Keratinocyte (primary cell): ENCODE data around the gene APEH. TPM values are rescaled to one million over a fixed set of nuclear protein-coding genes. Genes with fewer than 3 reads are reported as not detected.

Experiments used
- DNase-seq: peaks from one replicate; pipeline ENCODE4 v3.0.0-alpha.2; 2011; ENCODE audit warnings: low read depth, missing footprints, low spot score
- FAIRE-seq: peaks from 2 replicates; lab custom pipeline; 2011; peaks lifted over from hg19 to GRCh38; lab: Jason Lieb, UNC
- H2AFZ ChIP-seq: 2 replicates; pipeline ENCODE4 v1.6.0; 2012; ENCODE audit warnings: low read length, control low read depth, inconsistent platforms; ENCODE audit not compliant: control insufficient read depth
- H3K27ac ChIP-seq: 2 replicates; pipeline ENCODE4 v1.5.1; 2011; ENCODE audit warnings: low read length; ENCODE audit not compliant: control insufficient read depth, insufficient read depth
- H3K27me3 ChIP-seq: 3 replicates; pipeline ENCODE4 v1.6.0; 2011; ENCODE audit warnings: low read length; ENCODE audit not compliant: control insufficient read depth, insufficient read depth; ENCODE audit errors: extremely low read depth
- H3K36me3 ChIP-seq, 2 experiments: 2 replicates in 1 of 2; 3 replicates in 1 of 2; pipeline ENCODE4 v1.5.1; 2011; ENCODE audit warnings: low read length in 2 of 2, mild to moderate bottlenecking in 1 of 2; ENCODE audit not compliant: control insufficient read depth in 2 of 2, insufficient read depth in 2 of 2; ENCODE audit errors: extremely low read depth in 1 of 2
- H3K4me1 ChIP-seq: 3 replicates; pipeline ENCODE4 v1.5.1; 2011; ENCODE audit warnings: low read length; ENCODE audit not compliant: control insufficient read depth, insufficient read depth; ENCODE audit errors: extremely low read depth
- H3K4me2 ChIP-seq: 3 replicates; pipeline ENCODE4 v1.6.0; 2011; ENCODE audit warnings: low read depth, low read length; ENCODE audit not compliant: control insufficient read depth, insufficient read depth; ENCODE audit errors: extremely low read depth
- H3K4me3 ChIP-seq, 3 experiments: fragments of 200-600 bp in 1 of 3; sonication (generic) in 1 of 3; 2 replicates in 2 of 3; 3 replicates in 1 of 3; pipeline ENCODE4 v1.5.1; 2011 to 2016; ENCODE audit warnings: low read length in 3 of 3, mild to moderate bottlenecking in 3 of 3, control low read depth in 2 of 3, inconsistent platforms in 1 of 3, low read depth in 1 of 3, mixed read lengths in 1 of 3, mixed run types in 1 of 3, moderate library complexity in 1 of 3; ENCODE audit not compliant: control insufficient read depth in 2 of 3, insufficient read depth in 2 of 3; ENCODE audit errors: extremely low read depth in 1 of 3
- H3K79me2 ChIP-seq: 2 replicates; pipeline ENCODE4 v1.6.0; 2012; ENCODE audit warnings: low read length; ENCODE audit not compliant: control insufficient read depth, insufficient read depth
- H3K9ac ChIP-seq: 3 replicates; pipeline ENCODE4 v1.6.0; 2011; ENCODE audit warnings: low read length; ENCODE audit not compliant: control insufficient read depth, insufficient read depth; ENCODE audit errors: extremely low read depth
- H3K9me1 ChIP-seq: 3 replicates; pipeline ENCODE4 v1.6.0; 2011; ENCODE audit warnings: low read length; ENCODE audit not compliant: control insufficient read depth, insufficient read depth; ENCODE audit errors: extremely low read depth
- H3K9me3 ChIP-seq: 2 replicates; pipeline ENCODE4 v1.5.1; 2012; ENCODE audit warnings: low read depth, low read length; ENCODE audit not compliant: control insufficient read depth
- H4K20me1 ChIP-seq: 3 replicates; pipeline ENCODE4 v1.6.0; 2011; ENCODE audit warnings: low read length; ENCODE audit not compliant: control insufficient read depth, insufficient read depth; ENCODE audit errors: extremely low read depth
- EZH2 ChIP-seq: IDR thresholded peaks from one replicate; pipeline ENCODE4 v1.6.1; 2012; ENCODE audit warnings: inconsistent platforms, mild to moderate bottlenecking, low read length, moderate library complexity
- dilution Hi-C: fragments of 300-500 bp; cut with MboI; formaldehyde crosslinking; loops from one replicate; pipeline ENCODE4 v1.7.0; 2020; ENCODE audit warnings: low sequenced_read_pairs; ENCODE audit not compliant: extremely low pct_ligation_motif_present
- polyA plus RNA-seq, 5 experiments: library from polyadenylated mRNA; depleted of rRNA in 3 of 5; stranded (reverse) in 3 of 5; stranded (forward) in 1 of 5; unstranded in 1 of 5; fragments of >200 nt; gene quantifications; 1 replicate in 1 of 5; 2 replicates in 3 of 5; 3 replicates in 1 of 5; pipeline versions ENCODE4 v1.2.1 to v1.2.3, GENCODE V29; 2011 to 2012; ENCODE audit warnings: missing spikeins in 2 of 5, low read depth in 1 of 5, low replicate concordance in 1 of 5
- TF ChIP-seq, protein P1 (sequence below), 3 experiments: IDR thresholded peaks in 1 of 3; conservative IDR thresholded peaks in 1 of 3; optimal IDR thresholded peaks in 1 of 3; 2 replicates in 2 of 3; 3 replicates in 1 of 3; pipeline versions ENCODE3 to v1.5.1; 2011; ENCODE audit warnings: low read length in 3 of 3, mild to moderate bottlenecking in 3 of 3, moderate library complexity in 2 of 3, control low read depth in 1 of 3, inconsistent platforms in 1 of 3; ENCODE audit not compliant: insufficient read depth in 2 of 3; ENCODE audit errors: extremely low read depth in 1 of 3

Gene APEH
- polyA plus RNA-seq, 1 donor (not counting 4 experiments of a cell fraction or from before 2014, with no cell fraction given): 106 TPM

DNA sequence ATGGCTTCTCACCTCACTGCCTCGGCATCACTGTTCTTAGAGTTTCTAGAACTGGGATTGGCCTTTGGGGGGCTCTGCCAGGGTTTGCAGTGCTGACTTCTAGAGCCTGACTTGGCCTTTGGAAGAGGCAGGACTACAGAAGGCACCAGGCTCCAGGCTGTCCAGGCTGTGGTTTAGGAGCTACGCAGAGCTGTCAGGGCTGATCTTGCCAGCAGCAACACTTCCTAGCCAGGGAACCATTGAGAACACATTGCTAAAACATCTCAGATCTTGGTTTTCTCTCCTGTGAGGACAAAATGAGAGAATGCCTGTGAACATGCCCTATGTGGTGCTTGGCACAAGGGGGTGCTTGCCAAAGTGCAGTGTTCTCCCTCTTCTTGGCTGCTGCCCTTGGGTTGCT is 34.6 kb upstream of the APEH start:
- Histone ChIP-seq H3K9me1 (peaks cover 3% of the 10 kb centered on the region), H4K20me1 (no peaks in the 10 kb centered on the region), H3K4me2 (no peak overlapping the region), H3K4me3 (no peak overlapping the region), H3K79me2 (no peaks in the 10 kb centered on the region), H2AFZ (no peak overlapping the region), H3K27me3 (peaks cover 4% of the 10 kb centered on the region), H3K36me3 (no peaks in the 10 kb centered on the region), H3K27ac (no peak overlapping the region), H3K4me1 (peaks cover 29% of the 10 kb centered on the region), H3K9me3 (no peaks in the 10 kb centered on the region), H3K9ac (no peak overlapping the region)
- no peak for TF ChIP-seq EZH2
- TF ChIP-seq, protein P1, sequence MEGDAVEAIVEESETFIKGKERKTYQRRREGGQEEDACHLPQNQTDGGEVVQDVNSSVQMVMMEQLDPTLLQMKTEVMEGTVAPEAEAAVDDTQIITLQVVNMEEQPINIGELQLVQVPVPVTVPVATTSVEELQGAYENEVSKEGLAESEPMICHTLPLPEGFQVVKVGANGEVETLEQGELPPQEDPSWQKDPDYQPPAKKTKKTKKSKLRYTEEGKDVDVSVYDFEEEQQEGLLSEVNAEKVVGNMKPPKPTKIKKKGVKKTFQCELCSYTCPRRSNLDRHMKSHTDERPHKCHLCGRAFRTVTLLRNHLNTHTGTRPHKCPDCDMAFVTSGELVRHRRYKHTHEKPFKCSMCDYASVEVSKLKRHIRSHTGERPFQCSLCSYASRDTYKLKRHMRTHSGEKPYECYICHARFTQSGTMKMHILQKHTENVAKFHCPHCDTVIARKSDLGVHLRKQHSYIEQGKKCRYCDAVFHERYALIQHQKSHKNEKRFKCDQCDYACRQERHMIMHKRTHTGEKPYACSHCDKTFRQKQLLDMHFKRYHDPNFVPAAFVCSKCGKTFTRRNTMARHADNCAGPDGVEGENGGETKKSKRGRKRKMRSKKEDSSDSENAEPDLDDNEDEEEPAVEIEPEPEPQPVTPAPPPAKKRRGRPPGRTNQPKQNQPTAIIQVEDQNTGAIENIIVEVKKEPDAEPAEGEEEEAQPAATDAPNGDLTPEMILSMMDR (optimal IDR thresholded peaks at IDR 0.05 in 1 of 3, IDR thresholded peaks at IDR 0.05 in 1 of 3, conservative IDR thresholded peaks at IDR 0.05 in 1 of 3; ENCODE audit: extremely low read depth in 1 of 3, insufficient read depth in 2 of 3, low read length in 3 of 3): no peak
- FAIRE-seq (no peak), DNase-seq (no peak)
- dilution Hi-C loops: no loop called here

DNA sequence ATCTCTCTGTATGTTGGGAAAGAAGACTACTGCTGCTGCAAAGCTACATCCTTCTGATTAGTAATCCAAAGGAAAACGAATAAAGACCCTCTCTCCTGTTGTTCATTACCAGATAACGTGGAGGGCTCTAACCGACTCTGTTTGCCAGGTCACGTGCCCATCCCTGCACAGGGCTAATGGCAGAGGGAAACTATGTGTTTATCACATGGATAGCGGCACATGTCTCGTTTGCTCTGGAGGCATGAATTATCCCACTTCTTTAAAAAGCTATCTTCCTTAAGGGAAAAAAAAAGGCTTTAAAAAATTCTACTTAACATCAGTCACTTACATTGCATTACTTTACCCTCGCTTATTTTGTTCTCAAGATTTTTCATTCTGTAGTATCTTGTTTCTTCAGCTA is 32.9 kb upstream of the APEH start:
- dilution Hi-C loops: no loop called here
- H3K27me3 ChIP-seq: peaks cover 7% of the 10 kb centered on the region
- H3K36me3 ChIP-seq: no peaks in the 10 kb centered on the region
- H3K9ac ChIP-seq: no peak overlapping the region
- no peaks in the 10 kb centered on the region for H4K20me1 ChIP-seq
- no peaks in the 10 kb centered on the region for H3K79me2 ChIP-seq
- TF ChIP-seq EZH2: no peak
- TF ChIP-seq, protein P1 (optimal IDR thresholded peaks at IDR 0.05 in 1 of 3, IDR thresholded peaks at IDR 0.05 in 1 of 3, conservative IDR thresholded peaks at IDR 0.05 in 1 of 3; ENCODE audit: extremely low read depth in 1 of 3, insufficient read depth in 2 of 3, low read length in 3 of 3): no peak
- H3K4me1 ChIP-seq: peaks cover 27% of the 10 kb centered on the region
- FAIRE-seq: no peak
- H3K4me2 ChIP-seq: no peak overlapping the region
- DNase-seq: no peak
- peaks cover 3% of the 10 kb centered on the region for H3K9me1 ChIP-seq
- H3K27ac ChIP-seq: no peak overlapping the region
- no peak overlapping the region for H3K4me3 ChIP-seq
- no peaks in the 10 kb centered on the region for H3K9me3 ChIP-seq
- H2AFZ ChIP-seq: no peak overlapping the region
